Stomach smooth muscle (tissue), 2 donors: ENCODE measurements around the gene FARP2.
"Not testable (repeated sequence)": the region's sequence is repeated elsewhere in the genome, so short reads cannot be mapped to it uniquely, and the experiment has no call there.

Source experiments
- H3K27ac ChIP-seq: one replicate; pipeline ENCODE4 v1.7.0; 2013; ENCODE audit warnings: mild to moderate bottlenecking, low read length, inconsistent platforms
- H3K27me3 ChIP-seq, 2 donors: one replicate each; pipeline ENCODE4 v1.7.0; 2013; ENCODE audit warnings: low read length in 2 of 2; ENCODE audit not compliant: insufficient read depth in 2 of 2, control insufficient read depth in 1 of 2
- H3K36me3 ChIP-seq, 2 donors: one replicate each; pipeline ENCODE4 v1.7.0; 2013; ENCODE audit warnings: low read length in 2 of 2; ENCODE audit not compliant: control insufficient read depth in 2 of 2, insufficient read depth in 2 of 2
- H3K4me1 ChIP-seq: one replicate; pipeline ENCODE4 v1.7.0; 2013; ENCODE audit warnings: low read length; ENCODE audit not compliant: control insufficient read depth, insufficient read depth
- H3K4me3 ChIP-seq, 2 donors: one replicate each; pipeline ENCODE4 v1.7.0; 2013; ENCODE audit warnings: low read length in 2 of 2
- H3K9ac ChIP-seq, 2 donors: one replicate each; pipeline ENCODE4 v1.7.0; 2013; ENCODE audit warnings: low read length in 2 of 2, mild to moderate bottlenecking in 1 of 2
- H3K9me3 ChIP-seq, 2 donors: one replicate each; pipeline ENCODE4 v1.7.0; 2013; ENCODE audit warnings: low read length in 2 of 2; ENCODE audit not compliant: control insufficient read depth in 2 of 2
- donor health status: healthy.
- donor health status: Pancreatic carcinoma.

Gene FARP2

DNA sequence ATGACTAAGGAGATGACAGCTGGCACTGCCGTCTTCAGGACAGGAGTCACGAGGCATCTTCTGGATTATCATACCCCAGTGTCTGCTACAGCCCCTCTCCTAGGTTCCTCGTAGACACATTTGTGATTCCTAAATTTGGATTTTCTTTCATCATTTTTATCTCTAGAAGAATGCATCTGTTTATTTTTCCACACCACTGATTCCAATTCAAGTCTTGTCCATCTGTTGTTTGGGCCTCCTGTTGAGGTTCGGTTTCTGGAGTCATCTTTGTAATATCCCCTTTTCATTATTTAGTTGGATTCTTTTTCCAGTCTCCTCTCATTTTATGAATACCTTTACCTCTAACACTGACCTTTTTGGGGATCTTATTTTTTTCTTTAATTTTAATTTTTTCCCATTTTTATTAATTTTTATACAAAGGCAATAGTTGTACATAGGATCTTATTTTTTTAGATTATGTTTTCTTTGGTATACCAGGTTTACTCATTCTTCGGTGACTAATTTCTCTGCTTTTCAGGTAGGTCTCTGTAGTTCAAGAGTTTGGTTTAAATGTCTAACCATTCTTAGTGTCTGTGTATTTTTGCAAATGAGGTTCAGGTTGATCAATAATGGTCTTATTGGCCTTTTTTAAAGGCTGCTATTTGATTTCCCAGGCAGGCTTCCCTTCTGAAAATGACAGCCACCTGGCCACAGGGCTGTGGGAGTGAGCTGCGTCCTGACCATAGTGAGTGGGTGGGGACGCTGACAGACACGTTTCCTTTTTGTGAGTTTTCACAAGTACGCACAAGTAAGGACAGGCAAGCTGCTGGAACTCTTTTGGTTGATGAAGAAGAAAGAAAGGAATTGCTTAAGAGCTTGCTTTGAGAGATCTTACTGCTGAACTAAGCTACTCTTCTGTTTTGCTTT is 34.5 kb downstream of the FARP2 start:
- H3K27ac ChIP-seq: no peak overlapping the region
- H3K4me3 ChIP-seq: no peak overlapping the region
- H3K27me3 ChIP-seq: no peaks in the 10 kb centered on the region
- no peak overlapping the region for H3K9ac ChIP-seq
- H3K4me1 ChIP-seq: no peaks in the 10 kb centered on the region
- no peaks in the 10 kb centered on the region for H3K9me3 ChIP-seq
- peaks cover 0 to 5% of the 10 kb centered on the region in 2 donors for H3K36me3 ChIP-seq

GRCh38 chr2:241391892-241392665 is 36.0 kb downstream of the FARP2 start:
- no peaks in the 10 kb centered on the region for H3K4me1 ChIP-seq
- H3K27ac ChIP-seq: no peak overlapping the region
- no peak overlapping the region for H3K9ac ChIP-seq
- H3K4me3 ChIP-seq: no peak overlapping the region
- H3K9me3 ChIP-seq: no peaks in the 10 kb centered on the region
- H3K27me3 ChIP-seq: no peaks in the 10 kb centered on the region
- H3K36me3 ChIP-seq: peaks cover 0 to 5% of the 10 kb centered on the region in 2 donors

DNA sequence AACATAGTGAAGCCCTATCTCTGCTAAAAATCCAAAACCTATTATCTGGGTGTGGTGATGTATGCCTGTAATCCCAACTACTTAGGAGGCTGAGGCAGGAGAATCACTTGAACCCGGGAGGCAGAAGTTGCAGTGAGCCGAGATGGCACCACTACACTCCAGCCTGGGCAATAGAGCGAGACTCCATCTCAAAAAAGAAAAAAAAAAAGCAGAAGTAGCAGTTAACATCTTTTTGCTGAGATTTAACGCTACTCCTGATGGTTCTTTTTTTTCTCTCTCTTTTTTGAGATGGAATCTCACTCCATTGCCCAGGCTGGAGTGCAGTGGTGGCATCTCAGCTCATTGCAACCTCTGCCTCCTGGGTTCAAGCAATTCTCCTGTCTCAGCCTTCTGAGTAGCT is 36.7 kb downstream of the FARP2 start:
- not testable (repeated sequence) for H3K4me1 ChIP-seq, H3K27me3 ChIP-seq, H3K9ac ChIP-seq, H3K9me3 ChIP-seq, H3K36me3 ChIP-seq, H3K4me3 ChIP-seq, H3K27ac ChIP-seq

DNA sequence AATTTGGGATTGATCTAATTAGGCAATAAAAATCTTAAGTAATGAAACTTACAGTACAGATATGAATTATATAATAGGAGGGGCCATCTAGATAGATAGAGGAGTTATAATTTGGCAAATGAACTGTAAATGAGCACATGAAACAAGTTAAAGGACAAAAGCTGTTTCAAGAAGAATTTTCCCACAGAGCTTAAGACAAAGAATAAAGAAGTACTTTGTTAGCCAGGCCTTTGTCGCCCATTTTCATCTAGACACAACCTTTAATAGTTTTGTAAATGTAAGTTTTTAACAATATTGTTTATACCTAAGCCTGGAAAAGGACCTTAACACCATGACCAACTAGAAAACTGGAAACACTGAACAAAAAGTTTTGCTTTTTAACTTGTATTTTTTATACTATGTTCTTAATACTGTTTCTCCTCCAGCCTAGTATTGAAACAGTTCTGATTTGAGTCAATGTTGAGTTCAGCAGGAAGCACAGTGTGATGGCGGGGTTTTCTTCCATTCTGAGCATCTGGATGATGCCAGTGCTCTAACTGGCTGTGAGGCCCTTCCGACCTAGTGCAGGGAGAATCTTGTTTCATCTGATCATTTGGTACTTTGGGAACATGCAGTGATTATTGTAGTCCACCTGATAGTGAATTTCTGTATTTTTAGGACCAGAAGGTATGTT is 37.6 kb downstream of the FARP2 start:
- no peak overlapping the region for H3K27ac ChIP-seq
- no peaks in the 10 kb centered on the region for H3K27me3 ChIP-seq
- no peaks in the 10 kb centered on the region for H3K4me1 ChIP-seq
- no peak overlapping the region for H3K9ac ChIP-seq
- H3K36me3 ChIP-seq: peaks cover 0 to 5% of the 10 kb centered on the region in 2 donors
- no peaks in the 10 kb centered on the region for H3K9me3 ChIP-seq
- H3K4me3 ChIP-seq: no peak overlapping the region

GRCh38 chr2:241396809-241397208 is 40.7 kb downstream of the FARP2 start:
- not testable (repeated sequence) for H3K27me3 ChIP-seq, H3K9ac ChIP-seq, H3K27ac ChIP-seq, H3K4me3 ChIP-seq, H3K36me3 ChIP-seq, H3K4me1 ChIP-seq, H3K9me3 ChIP-seq

GRCh38 chr2:241399941-241400922 is 44.1 kb downstream of the FARP2 start:
- Histone ChIP-seq H3K9ac (no peak overlapping the region), H3K9me3 (no peaks in the 10 kb centered on the region), H3K4me3 (no peak overlapping the region), H3K36me3 (no peaks in the 10 kb centered on the region), H3K27me3 (no peaks in the 10 kb centered on the region), H3K27ac (no peak overlapping the region), H3K4me1 (no peaks in the 10 kb centered on the region)

DNA sequence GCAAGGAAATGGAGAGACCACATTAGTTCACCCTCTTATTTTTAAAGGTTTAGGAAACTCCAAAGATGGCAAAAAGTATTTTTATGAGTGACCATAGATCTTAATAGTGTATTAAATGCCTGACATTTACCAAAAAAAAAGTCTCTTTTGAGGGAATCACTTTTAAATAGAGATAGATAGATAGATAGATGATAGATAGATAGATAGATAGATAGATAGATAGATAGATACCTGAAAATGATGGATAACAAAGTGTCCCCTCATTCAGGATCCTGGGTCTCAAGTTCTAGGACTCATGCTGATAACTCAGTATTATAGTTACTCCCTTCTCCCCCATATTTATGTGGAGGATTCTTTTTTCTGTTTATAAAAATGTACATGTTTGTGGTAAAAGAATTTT is 52.8 kb downstream of the FARP2 start:
- Histone ChIP-seq H3K27me3 (no peaks in the 10 kb centered on the region), H3K9ac (no peak overlapping the region), H3K27ac (no peak overlapping the region), H3K9me3 (no peaks in the 10 kb centered on the region), H3K4me3 (no peak overlapping the region), H3K36me3 (peaks cover 23 to 26% of the 10 kb centered on the region in 2 donors), H3K4me1 (no peaks in the 10 kb centered on the region)

GRCh38 chr2:241410739-241411176 is 54.7 kb downstream of the FARP2 start:
- Histone ChIP-seq H3K27ac (no peak overlapping the region), H3K36me3 (peaks cover 41 to 45% of the 10 kb centered on the region in 2 donors), H3K9ac (no peak overlapping the region), H3K4me3 (no peak overlapping the region), H3K9me3 (no peaks in the 10 kb centered on the region), H3K27me3 (no peaks in the 10 kb centered on the region), H3K4me1 (no peaks in the 10 kb centered on the region)

- Histone ChIP-seq H3K27me3 (no peaks in the 10 kb centered on the region), H3K9ac (no peak overlapping the region), H3K36me3 (peaks cover 49% of the 10 kb centered on the region in 2 donors), H3K4me3 (no peak overlapping the region), H3K9me3 (no peaks in the 10 kb centered on the region), H3K27ac (no peak overlapping the region), H3K4me1 (no peaks in the 10 kb centered on the region)
Observed at GRCh38 chr2:241412144-241412543, 56.1 kb downstream of the FARP2 start.

DNA sequence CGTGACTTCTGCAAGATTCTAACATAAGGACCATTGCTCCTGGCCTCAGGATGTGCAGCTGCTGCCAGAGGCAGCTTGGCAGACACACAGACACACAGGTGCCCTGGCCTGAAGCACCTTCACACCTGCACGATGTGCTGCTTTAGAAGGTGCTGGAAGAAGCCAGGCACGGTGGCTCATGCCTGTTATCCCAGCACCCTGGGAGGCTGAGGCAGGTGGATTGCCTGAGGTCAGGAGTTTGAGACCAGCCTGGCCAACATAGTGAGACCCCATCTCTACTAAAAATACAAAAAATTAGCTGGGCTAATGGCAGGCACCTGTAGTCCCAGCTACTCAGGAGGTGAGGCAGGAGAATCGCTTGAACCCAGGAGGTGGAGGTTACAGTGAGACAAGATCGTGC is 57.4 kb downstream of the FARP2 start:
- not testable (repeated sequence) for H3K9ac ChIP-seq, H3K27me3 ChIP-seq, H3K9me3 ChIP-seq, H3K4me1 ChIP-seq, H3K27ac ChIP-seq, H3K4me3 ChIP-seq
- H3K36me3 ChIP-seq: peaks cover 51 to 54% of the 10 kb centered on the region in 2 donors
